GM10248 (cell line): ENCODE measurements around the gene CCNDBP1.
"Not testable (repeated sequence)": the region's sequence is repeated elsewhere in the genome, so short reads cannot be mapped to it uniquely, and the experiment has no call there.

Source experiments
- CTCF ChIA-PET: fragments of 300-600 bp; sonication (Branson Sonifier 250); formaldehyde crosslinking; extraction: SDS; loops from one replicate; lab custom pipeline; 2021; ENCODE audit warnings: antibody characterized with exemption; lab: Yijun Ruan, JAX
- POLR2A ChIA-PET: fragments of 350-650 bp; sonication (Branson Sonifier 250); formaldehyde crosslinking; extraction: SDS; loops from one replicate; lab custom pipeline; 2020; ENCODE audit warnings: antibody characterized with exemption; lab: Yijun Ruan, JAX
- DNase-seq: peaks from one replicate; pipeline ENCODE4 v3.0.0; 2012; ENCODE audit errors: extremely low spot score
- TF ChIP-seq, protein P1 (sequence below): IDR thresholded peaks from 2 replicates; pipeline ENCODE4 v1.5.1; 2012; ENCODE audit warnings: mild to moderate bottlenecking, low read depth; ENCODE audit errors: extremely low read depth, missing control alignments, control extremely low read depth

CCNDBP1 gene

DNA sequence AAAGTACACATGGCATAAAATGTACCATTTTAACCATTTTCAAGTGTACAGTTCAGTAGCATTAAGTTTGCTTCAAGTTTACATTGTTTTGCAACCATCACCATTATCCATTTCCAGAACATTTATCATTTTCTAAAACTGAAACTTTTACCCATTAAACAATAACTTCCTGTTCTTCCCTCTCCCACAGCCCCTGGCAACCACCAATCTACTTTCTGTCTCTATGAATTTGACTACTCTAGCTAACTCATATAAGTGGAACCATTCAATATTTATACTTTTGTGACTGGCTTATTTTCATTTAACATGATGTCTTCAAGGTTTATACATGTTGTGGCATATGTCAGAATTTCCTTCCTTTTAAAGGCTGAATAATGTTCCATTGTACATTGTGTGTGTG is 31.9 kb upstream of the CCNDBP1 start:
- POLR2A ChIA-PET, result no interaction called here
- TF ChIP-seq, protein P1, sequence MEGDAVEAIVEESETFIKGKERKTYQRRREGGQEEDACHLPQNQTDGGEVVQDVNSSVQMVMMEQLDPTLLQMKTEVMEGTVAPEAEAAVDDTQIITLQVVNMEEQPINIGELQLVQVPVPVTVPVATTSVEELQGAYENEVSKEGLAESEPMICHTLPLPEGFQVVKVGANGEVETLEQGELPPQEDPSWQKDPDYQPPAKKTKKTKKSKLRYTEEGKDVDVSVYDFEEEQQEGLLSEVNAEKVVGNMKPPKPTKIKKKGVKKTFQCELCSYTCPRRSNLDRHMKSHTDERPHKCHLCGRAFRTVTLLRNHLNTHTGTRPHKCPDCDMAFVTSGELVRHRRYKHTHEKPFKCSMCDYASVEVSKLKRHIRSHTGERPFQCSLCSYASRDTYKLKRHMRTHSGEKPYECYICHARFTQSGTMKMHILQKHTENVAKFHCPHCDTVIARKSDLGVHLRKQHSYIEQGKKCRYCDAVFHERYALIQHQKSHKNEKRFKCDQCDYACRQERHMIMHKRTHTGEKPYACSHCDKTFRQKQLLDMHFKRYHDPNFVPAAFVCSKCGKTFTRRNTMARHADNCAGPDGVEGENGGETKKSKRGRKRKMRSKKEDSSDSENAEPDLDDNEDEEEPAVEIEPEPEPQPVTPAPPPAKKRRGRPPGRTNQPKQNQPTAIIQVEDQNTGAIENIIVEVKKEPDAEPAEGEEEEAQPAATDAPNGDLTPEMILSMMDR, result no peak
- DNase-seq, result no peak
- CTCF ChIA-PET, result no interaction called here

DNA sequence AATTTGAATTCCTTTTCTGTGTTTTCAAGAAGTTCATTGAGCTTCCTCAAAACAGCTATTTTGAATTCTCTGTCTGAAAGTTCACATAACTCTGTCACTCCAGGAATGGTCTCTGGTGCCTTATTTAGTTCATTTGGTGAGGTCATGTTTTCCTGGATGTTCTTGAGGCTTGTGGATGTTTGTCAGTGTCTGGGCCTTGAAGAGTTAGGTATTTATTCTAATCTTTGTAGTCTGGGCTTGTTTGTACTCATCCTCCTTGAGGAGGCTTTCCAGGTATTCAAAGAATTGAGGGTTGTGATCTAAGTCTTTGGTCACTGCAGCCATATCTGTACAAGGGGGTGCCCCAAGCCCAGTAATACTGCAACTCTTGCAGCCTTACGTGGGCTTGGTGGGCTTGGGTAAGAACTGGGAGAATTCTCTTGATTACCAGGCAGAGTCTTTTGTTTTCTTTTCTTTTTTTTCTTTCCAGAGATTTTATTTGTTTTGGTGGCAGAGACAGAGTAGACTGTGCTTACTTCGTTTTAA is 19.3 kb upstream of the CCNDBP1 start:
- no peak for DNase-seq
- CTCF ChIA-PET, result no interaction called here
- TF ChIP-seq, protein P1, result no peak
- POLR2A ChIA-PET, result no interaction called here

DNA sequence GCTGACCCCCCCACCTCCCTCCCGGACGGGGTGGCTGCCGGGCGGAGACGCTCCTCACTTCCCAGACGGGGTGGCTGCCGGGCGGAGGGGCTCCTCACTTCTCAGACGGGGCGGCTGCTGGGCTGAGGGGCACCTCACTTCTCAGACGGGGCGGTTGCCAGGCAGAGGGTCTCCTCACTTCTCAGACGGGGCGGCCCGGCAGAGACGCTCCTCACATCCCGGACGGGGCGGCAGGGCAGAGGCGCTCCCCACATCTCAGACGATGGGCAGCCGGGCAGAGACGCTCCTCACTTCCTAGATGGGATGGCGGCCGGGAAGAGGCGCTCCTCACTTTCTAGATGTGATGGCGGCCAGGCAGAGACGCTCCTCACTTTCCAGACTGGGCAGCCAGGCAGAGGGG is 17.9 kb upstream of the CCNDBP1 start:
- DNase-seq, POLR2A ChIA-PET, CTCF ChIA-PET: not testable (repeated sequence)

DNA sequence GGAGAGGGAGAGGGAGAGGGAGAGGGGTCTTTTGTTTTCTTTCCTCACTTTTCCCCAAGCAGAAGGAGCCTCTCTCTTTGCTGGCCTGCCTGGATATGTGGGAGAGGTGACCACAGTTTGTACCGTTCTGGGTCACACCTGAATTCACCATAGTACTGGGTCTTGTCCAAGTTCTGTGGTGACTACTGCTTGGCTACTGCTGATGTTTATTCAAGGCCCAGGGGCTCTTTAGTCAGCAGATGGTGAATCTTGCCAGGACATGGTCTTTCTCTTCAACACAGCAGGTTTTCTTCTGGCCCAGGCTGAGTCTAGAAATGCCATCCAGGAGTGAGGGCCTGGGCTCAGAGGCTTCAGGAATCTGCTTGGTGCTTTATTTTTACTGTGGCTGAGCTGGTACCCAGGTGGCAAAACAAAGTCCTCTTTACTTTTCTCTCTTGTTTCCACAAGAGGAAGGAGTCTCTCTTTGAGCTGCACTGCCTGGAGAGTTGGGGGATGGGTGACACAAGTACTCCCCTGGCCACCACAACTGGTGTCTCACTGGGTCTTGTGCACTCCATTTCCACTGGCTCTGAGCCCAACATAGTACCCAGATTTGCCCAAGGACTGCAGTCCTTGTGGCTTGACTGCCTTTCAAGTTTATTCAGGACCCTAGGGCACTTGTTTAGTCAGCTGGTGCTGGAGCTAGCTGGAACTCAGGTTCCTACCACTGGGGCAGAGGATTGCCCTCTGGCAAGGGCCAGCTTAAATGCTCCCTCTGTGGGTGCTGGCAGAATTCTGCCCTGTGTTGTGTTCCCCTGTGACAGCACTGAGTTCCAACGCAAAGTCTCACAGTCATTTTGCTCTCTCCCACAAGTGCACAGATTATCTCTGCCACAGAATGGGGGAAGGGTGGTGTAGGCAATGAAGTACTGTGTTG is 16.8 kb upstream of the CCNDBP1 start:
- CTCF ChIA-PET, result no interaction called here
- no peak for DNase-seq
- POLR2A ChIA-PET, result interaction anchor here (0.7 kb wide), 1 partner anchor 502 kb away, joined by 12 read pairs; no protein-coding TSS in a partner anchor
- TF ChIP-seq, protein P1, result no peak

DNA sequence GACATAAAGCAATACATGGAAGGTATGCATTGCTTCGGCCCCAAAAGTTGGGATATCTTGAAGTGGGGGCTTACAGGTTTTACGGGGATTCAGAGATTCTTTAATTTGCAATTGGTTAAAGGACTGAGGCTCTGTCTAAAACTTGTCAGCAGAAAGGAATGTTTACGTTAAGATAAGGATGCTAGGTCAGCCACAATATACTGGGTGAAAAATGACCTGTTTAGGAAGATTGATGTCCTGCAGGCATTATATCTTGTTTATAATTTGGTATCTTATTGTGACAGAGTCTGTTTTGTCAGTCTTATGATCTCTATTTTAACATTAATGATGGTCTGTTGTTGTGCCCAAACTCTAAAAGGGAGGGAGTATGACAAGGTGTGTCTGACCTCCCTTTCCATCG is 15.3 kb upstream of the CCNDBP1 start:
- ChIA-PET CTCF (no interaction called here), POLR2A (no interaction called here)
- TF ChIP-seq, protein P1, result no peak
- no peak for DNase-seq

DNA sequence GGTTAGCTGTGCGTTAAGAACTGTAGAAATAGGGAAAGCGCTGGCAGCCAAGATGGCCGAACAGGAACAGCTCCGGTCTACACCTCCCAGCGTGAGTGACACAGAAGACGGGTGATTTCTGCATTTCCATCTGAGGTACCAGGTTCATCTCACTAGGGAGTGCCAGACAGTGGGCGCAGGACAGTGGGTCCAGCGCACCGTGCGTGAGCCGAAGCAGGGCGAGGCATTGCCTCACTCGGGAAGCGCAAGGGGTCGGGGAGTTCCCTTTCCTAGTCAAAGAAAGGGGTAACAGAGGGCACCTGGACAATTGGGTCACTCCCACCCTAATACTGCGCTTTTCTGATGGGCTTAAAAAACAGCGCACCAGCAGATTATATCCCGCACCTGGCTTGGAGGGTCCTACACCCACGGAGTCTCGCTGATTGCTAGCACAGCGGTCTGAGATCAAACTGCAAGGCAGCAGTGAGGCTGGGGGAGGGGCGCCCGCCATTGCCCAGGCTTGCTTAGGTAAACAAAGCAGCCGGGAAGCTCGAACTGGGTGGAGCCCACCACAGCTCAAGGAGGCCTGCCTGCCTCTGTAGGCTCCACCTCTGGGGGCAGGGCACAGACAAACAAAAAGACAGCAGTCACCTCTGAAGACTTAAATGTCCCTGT is 9.4 kb upstream of the CCNDBP1 start:
- DNase-seq, POLR2A ChIA-PET: not testable (repeated sequence)
- CTCF ChIA-PET, result interaction anchor here (1.2 to 1.7 kb wide), 4 partner anchors 8 to 28 kb away, joined by 3 to 5 read pairs (median 4); no protein-coding TSS in a partner anchor

DNA sequence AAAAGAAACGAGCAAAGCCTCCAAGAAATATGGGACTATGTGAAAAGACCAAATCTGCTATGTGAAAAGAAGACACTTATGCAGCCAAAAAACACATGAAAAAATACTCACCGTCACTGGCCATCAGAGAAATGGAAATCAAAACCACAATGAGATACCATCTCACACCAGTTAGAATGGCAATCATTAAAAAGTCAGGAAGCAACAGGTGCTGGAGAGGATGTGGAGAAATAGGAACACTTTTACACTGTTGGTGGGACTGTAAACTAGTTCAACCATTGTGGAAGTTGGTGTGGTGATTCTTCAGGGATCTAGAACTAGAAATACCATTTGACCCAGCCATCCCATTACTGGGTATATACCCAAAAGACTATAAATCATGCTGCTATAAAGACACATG is 8.1 kb upstream of the CCNDBP1 start:
- CTCF ChIA-PET, DNase-seq, POLR2A ChIA-PET: not testable (repeated sequence)

DNA sequence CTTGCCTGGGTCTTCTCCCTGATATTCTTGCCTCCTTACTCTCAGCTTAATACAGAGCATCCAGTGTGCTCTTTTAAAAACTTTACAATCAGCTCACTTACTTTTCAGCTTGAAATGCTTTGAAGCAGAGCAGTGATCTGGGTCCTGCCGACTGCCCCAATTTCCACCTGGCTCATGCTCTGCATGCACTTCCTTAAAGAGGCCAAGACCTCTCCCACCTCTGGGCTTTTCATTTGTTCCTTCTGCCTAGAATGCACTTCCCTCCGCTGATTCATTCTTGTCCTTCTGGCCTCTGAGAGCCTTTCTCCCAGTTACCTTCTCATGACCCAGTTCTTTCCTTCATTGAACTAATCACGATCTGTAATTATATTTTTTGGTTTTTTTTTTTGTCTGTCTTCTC is 1.9 kb upstream of the CCNDBP1 start:
- TF ChIP-seq, protein P1, result no peak
- ChIA-PET CTCF (interaction anchor here (1.0 to 1.6 kb wide), 6 partner anchors 8 to 102 kb away, joined by 3 to 7 read pairs (median 4); no protein-coding TSS in a partner anchor), POLR2A (interaction anchor here (0.5 kb wide), 1 partner anchor 272 kb away, joined by 3 read pairs; no protein-coding TSS in a partner anchor)
- no peak for DNase-seq
